Measurements from ENCODE around the gene MSL3B.

Gene MSL3B

GRCh38 chr2:233816334-233816733, 51.9 kb downstream of the MSL3B start:
- peak; percentile 4 for DNase-seq

- no peak for DNase-seq
Observed at GRCh38 chr2:233815861-233816260, 52.3 kb downstream of the MSL3B start.
